K562 (cell line): Measurements from ENCODE around the gene PITPNC1. TPM values are rescaled to one million over a fixed set of nuclear protein-coding genes. Genes with fewer than 3 reads are reported as not detected.

ENCODE experiments used
- ATAC-seq: fragments of 200-7000 bp; cut with Tn5 transposase; 3 replicates; pipeline ENCODE4 v1.9.1; 2020; ENCODE audit warnings: moderate library complexity
- BruUV-seq: library from RNA; stranded (reverse); fragments of 400-500 nt; replicated peaks from 2 replicates; lab custom pipeline; 2021; lab: Mats Ljungman, UMichigan
- CTCF ChIA-PET: fragments of 300-600 bp; formaldehyde crosslinking; extraction: SDS; loops from one replicate; lab custom pipeline; 2021; ENCODE audit warnings: low intra/inter-chr PET ratio; lab: Yijun Ruan, JAX
- POLR2A ChIA-PET: fragments of 300-600, 350-650 bp; sonication (Branson Sonifier 250); formaldehyde crosslinking; extraction: SDS; loops from one replicate; lab custom pipeline; 2021; ENCODE audit warnings: antibody characterized with exemption, inconsistent platforms; lab: Yijun Ruan, JAX
- DNase-seq, 4 experiments: peaks; one replicate each; pipeline versions ENCODE4 v3.0.0 to v3.0.0-alpha.2; 2011 to 2018; ENCODE audit warnings: low spot score in 3 of 4, mixed read lengths in 3 of 4; ENCODE audit errors: extremely low read depth in 1 of 4
- FAIRE-seq: peaks from 2 replicates; lab custom pipeline; 2011; peaks lifted over from hg19 to GRCh38; lab: Jason Lieb, UNC
- H2AFZ ChIP-seq: 2 replicates; pipeline ENCODE4 v1.6.0; 2011; ENCODE audit warnings: low read depth, low read length, control low read depth, inconsistent platforms
- H3K27ac ChIP-seq: fragments of 200-600 bp; 3 replicates; pipeline ENCODE4 v1.8.0; 2011; ENCODE audit warnings: low read depth, mild to moderate bottlenecking, control low read depth, inconsistent platforms, low read length, moderate library complexity, mixed read lengths; ENCODE audit errors: extremely low read depth
- H3K27me3 ChIP-seq, 2 experiments: fragments of 300-600 bp in 1 of 2; 2 replicates in 1 of 2; 3 replicates in 1 of 2; pipeline versions ENCODE4 v1.6.0 to v1.8.0; 2011; ENCODE audit warnings: inconsistent platforms in 2 of 2, low read length in 2 of 2, mild to moderate bottlenecking in 1 of 2, mixed read lengths in 1 of 2, moderate library complexity in 1 of 2; ENCODE audit not compliant: control insufficient read depth in 2 of 2, insufficient read depth in 2 of 2
- H3K36me3 ChIP-seq: fragments of 300-600 bp; 3 replicates; pipeline ENCODE4 v1.8.0; 2011; ENCODE audit warnings: mild to moderate bottlenecking, low read length, inconsistent platforms; ENCODE audit not compliant: control insufficient read depth, insufficient read depth
- H3K4me1 ChIP-seq, 2 experiments: fragments of 200-600 bp in 1 of 2; replicated peaks in 1 of 2; 2 replicates in 1 of 2; 3 replicates in 1 of 2; pipeline versions ENCODE4 v1.5.1 to v1.8.0; 2011; ENCODE audit warnings: inconsistent platforms in 2 of 2, low read length in 2 of 2, mild to moderate bottlenecking in 1 of 2, mixed read lengths in 1 of 2, moderate library complexity in 1 of 2; ENCODE audit not compliant: control insufficient read depth in 2 of 2, insufficient read depth in 2 of 2
- H3K4me2 ChIP-seq: 2 replicates; pipeline ENCODE4 v1.6.1; 2011; ENCODE audit warnings: low read length, control low read depth, inconsistent platforms, mixed read lengths; ENCODE audit not compliant: insufficient read depth
- H3K4me3 ChIP-seq: fragments of 200-600 bp; sonication (generic), shearing (Covaris generic); 2 replicates; pipeline ENCODE4 v1.5.1; 2016; ENCODE audit warnings: control low read depth, inconsistent platforms
- H3K79me2 ChIP-seq: fragments of 200-600 bp; 3 replicates; pipeline ENCODE4 v1.8.0; 2011; ENCODE audit warnings: low read length, inconsistent platforms; ENCODE audit not compliant: control insufficient read depth, insufficient read depth
- H3K9ac ChIP-seq, 2 experiments: 2 replicates each; pipeline versions ENCODE4 v1.6.0 to v1.6.1; 2011; ENCODE audit warnings: low read depth in 2 of 2, low read length in 2 of 2, control low read depth in 1 of 2, inconsistent platforms in 1 of 2, mild to moderate bottlenecking in 1 of 2, mixed read lengths in 1 of 2; ENCODE audit not compliant: insufficient read depth in 1 of 2
- H3K9me1 ChIP-seq: one replicate; pipeline ENCODE4 v1.6.0; 2011; ENCODE audit warnings: inconsistent platforms, mild to moderate bottlenecking, low read length, moderate library complexity; ENCODE audit not compliant: control insufficient read depth, insufficient read depth
- H3K9me3 ChIP-seq: replicated peaks from 2 replicates; pipeline ENCODE4 v1.5.1; 2011; ENCODE audit warnings: low read depth, low read length, inconsistent platforms; ENCODE audit not compliant: control insufficient read depth, insufficient read depth
- H4K20me1 ChIP-seq: replicated peaks from 2 replicates; pipeline ENCODE4 v1.6.1; 2011; ENCODE audit warnings: low read length, inconsistent platforms, mixed read lengths; ENCODE audit not compliant: control insufficient read depth, insufficient read depth
- CEBPB ChIP-seq: fragments of 450-650 bp; IDR thresholded peaks from 2 replicates; pipeline ENCODE4 v1.6.1; 2016; ENCODE audit warnings: missing genetic modification characterization, missing compliant biosample characterization
- NCOR1 ChIP-seq: fragments of 450-650 bp; IDR thresholded peaks from 2 replicates; pipeline ENCODE4 v1.6.1; 2016; ENCODE audit warnings: mild to moderate bottlenecking, moderate library complexity
- OTX1 ChIP-seq: fragments of 450-650 bp; formaldehyde crosslinking; IDR thresholded peaks from 2 replicates; pipeline ENCODE4 v1.4.0; 2022; ENCODE audit warnings: mild to moderate bottlenecking
- PCBP1 ChIP-seq: fragments of 200-400 bp; formaldehyde crosslinking; IDR thresholded peaks from 2 replicates; pipeline ENCODE4 v1.6.1; 2018; ENCODE audit warnings: mild to moderate bottlenecking, low read depth, low read length; ENCODE audit not compliant: poor library complexity, severe bottlenecking
- RFX1 ChIP-seq: fragments of 450-650 bp; IDR thresholded peaks from 2 replicates; pipeline ENCODE4 v1.6.1; 2016; ENCODE audit warnings: mild to moderate bottlenecking, moderate library complexity
- SMARCB1 ChIP-seq: IDR thresholded peaks from 2 replicates; pipeline ENCODE4 v1.6.1; 2011; ENCODE audit warnings: improper control_type of control experiment, low read depth; ENCODE audit not compliant: insufficient read length
- ZNF431 ChIP-seq: sonication (generic); formaldehyde crosslinking; IDR thresholded peaks from 2 replicates; pipeline ENCODE4 v1.8.0; 2022; ENCODE audit warnings: mild to moderate bottlenecking, missing genetic modification reagents
- WGBS: fragments of 100-300 bp; shearing (Covaris generic); methylation state at CpG from one replicate; pipeline ENCODE4 v1.1.6; 2016; ENCODE audit warnings: low coverage, mixed read lengths; ENCODE audit not compliant: insufficient coverage; ENCODE audit errors: missing lambda C conversion rate; 5-methylcytosine and 5-hydroxymethylcytosine counted together
- in situ Hi-C: fragments of 300-500 bp; cut with MboI; formaldehyde crosslinking; loops from 4 replicates; pipeline ENCODE4 v1.15.0; 2018; ENCODE audit warnings: inconsistent platforms, mixed read lengths
- intact Hi-C: fragments of 100-400 bp; cut with micrococcal nuclease; formaldehyde crosslinking; loops from 2 replicates; pipeline ENCODE4 v1.14.2; 2022
- polyA plus RNA-seq, 8 experiments: library from polyadenylated mRNA; depleted of rRNA in 4 of 8; stranded (reverse) in 5 of 8; unstranded in 3 of 8; fragments of >200 nt; fragmentation: Nextera tagmentation in 2 of 8; fragmentation: Illumina TruSeq in 1 of 8; extraction: Ambion mirVana in 2 of 8; extraction: Trizol in 1 of 8; gene quantifications; 2 replicates each; pipeline versions ENCODE4 v1.2.1 to v1.2.3, GENCODE V29; 2011 to 2014; ENCODE audit warnings: inconsistent platforms in 1 of 8, missing spikeins in 1 of 8
- total RNA-seq, 7 experiments: library from RNA; depleted of rRNA in 6 of 7; stranded (reverse); fragments of >200 nt in 6 of 7; fragmentation: Illumina TruSeq in 2 of 7; extraction: Trizol in 2 of 7; gene quantifications; 2 replicates each; pipeline versions ENCODE4 v1.2.1 to v1.2.3, GENCODE V29; 2011 to 2021; ENCODE audit warnings: low replicate concordance in 1 of 7
- TF ChIP-seq, protein P1 (sequence below): IDR thresholded peaks from 3 replicates; pipeline ENCODE4 v1.6.1; 2011; ENCODE audit warnings: borderline replicate concordance, mild to moderate bottlenecking, moderate library complexity; ENCODE audit not compliant: insufficient read length; ENCODE audit errors: extremely low read depth
- TF ChIP-seq, protein P2 (sequence below): sonication (generic); formaldehyde crosslinking; IDR thresholded peaks from 2 replicates; pipeline ENCODE4 v1.8.0; 2023; ENCODE audit warnings: mild to moderate bottlenecking, missing genetic modification reagents
- TF ChIP-seq, protein P3 (sequence below): fragments of 250-450 bp; sonication (Bioruptor Pico); IDR thresholded peaks from 2 replicates; pipeline ENCODE4 v1.8.0; 2021; ENCODE audit warnings: mild to moderate bottlenecking, moderate library complexity

The PITPNC1 gene
- total and polyA plus RNA-seq, 9 of the 15 experiments (the other 6 are each of a cell fraction or from before 2014, with no cell fraction given): 0.11 to 1.1 (median 0.65) TPM

DNA sequence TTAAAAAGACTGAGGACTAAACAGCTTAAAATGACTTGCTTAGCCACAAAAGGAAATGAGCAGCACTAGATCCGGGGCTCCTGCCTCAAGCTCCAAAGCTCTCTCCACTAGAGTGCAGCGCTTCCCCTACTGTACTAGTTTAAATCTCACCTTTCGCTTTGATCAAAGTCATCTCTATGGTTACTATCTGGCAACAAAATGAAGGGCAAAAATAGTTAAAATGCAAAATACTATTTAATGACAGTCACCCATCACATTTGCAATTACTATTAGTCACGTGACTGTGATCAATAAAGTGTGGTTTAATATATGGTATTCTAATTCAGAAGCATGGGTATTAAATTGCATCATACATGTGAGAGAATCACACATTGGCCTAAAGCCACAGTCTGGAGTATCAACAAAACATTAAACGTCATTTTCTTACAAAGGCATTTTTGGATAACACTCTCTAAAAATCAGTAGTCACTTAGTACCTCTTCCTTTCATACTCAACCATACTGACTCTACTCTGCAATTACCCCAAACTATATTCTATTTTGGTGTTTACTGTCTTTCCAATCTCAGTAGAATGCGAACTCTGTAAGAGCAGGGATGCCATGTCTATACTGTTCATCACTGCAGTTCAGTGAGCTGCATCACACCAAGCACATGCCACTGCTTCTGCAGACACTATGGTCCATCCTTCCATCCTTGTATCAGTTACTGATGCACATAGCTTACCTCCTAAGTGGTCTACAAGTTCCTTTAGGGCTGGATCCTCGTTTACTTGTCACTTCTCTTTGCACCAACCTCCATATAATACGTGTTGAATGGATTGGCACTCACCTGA is 16.9 kb upstream of the PITPNC1 start:
- FAIRE-seq: no peak
- Histone ChIP-seq H3K36me3 (peaks cover 90% of the 10 kb centered on the region), H4K20me1 (peaks cover 36% of the 10 kb centered on the region), H3K4me3 (no peak overlapping the region), H3K27me3 (no peaks in the 10 kb centered on the region), H3K9me3 (no peaks in the 10 kb centered on the region), H2AFZ (no peak overlapping the region), H3K4me2 (no peak overlapping the region), H3K9me1 (peaks cover 4% of the 10 kb centered on the region), H3K9ac (no peak overlapping the region), H3K4me1 (peaks cover 8 to 13% of the 10 kb centered on the region in 2 experiments; a peak in 3 of 5 replicates), H3K79me2 (peaks cover 93% of the 10 kb centered on the region), H3K27ac (no peak overlapping the region; the same call in 2 of the 3 replicates)
- peak; percentile 86 for ATAC-seq
- 71% methylated on average over 8 of the region's 8 CpGs for WGBS
- BruUV-seq: no TSS peak
- intact Hi-C loops (no loop called here), in situ Hi-C loops (no loop called here)
- POLR2A ChIA-PET: interaction anchor here (0.5 to 1.6 kb wide), 5 partner anchors 8 to 54 kb away, joined by 3 to 6 read pairs (median 4); no protein-coding TSS in a partner anchor
- DNase-seq: peak; percentile 39 to 58 (median 48)
- CTCF ChIA-PET: no interaction called here
- 0 out of 2 replicates have a peak, but pooled peaks have one; percentile 16 for TF ChIP-seq CEBPB (tag)
- TF ChIP-seq, protein P1, sequence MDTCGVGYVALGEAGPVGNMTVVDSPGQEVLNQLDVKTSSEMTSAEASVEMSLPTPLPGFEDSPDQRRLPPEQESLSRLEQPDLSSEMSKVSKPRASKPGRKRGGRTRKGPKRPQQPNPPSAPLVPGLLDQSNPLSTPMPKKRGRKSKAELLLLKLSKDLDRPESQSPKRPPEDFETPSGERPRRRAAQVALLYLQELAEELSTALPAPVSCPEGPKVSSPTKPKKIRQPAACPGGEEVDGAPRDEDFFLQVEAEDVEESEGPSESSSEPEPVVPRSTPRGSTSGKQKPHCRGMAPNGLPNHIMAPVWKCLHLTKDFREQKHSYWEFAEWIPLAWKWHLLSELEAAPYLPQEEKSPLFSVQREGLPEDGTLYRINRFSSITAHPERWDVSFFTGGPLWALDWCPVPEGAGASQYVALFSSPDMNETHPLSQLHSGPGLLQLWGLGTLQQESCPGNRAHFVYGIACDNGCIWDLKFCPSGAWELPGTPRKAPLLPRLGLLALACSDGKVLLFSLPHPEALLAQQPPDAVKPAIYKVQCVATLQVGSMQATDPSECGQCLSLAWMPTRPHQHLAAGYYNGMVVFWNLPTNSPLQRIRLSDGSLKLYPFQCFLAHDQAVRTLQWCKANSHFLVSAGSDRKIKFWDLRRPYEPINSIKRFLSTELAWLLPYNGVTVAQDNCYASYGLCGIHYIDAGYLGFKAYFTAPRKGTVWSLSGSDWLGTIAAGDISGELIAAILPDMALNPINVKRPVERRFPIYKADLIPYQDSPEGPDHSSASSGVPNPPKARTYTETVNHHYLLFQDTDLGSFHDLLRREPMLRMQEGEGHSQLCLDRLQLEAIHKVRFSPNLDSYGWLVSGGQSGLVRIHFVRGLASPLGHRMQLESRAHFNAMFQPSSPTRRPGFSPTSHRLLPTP: no peak
- no peak for TF ChIP-seq PCBP1
- TF ChIP-seq, protein P2, sequence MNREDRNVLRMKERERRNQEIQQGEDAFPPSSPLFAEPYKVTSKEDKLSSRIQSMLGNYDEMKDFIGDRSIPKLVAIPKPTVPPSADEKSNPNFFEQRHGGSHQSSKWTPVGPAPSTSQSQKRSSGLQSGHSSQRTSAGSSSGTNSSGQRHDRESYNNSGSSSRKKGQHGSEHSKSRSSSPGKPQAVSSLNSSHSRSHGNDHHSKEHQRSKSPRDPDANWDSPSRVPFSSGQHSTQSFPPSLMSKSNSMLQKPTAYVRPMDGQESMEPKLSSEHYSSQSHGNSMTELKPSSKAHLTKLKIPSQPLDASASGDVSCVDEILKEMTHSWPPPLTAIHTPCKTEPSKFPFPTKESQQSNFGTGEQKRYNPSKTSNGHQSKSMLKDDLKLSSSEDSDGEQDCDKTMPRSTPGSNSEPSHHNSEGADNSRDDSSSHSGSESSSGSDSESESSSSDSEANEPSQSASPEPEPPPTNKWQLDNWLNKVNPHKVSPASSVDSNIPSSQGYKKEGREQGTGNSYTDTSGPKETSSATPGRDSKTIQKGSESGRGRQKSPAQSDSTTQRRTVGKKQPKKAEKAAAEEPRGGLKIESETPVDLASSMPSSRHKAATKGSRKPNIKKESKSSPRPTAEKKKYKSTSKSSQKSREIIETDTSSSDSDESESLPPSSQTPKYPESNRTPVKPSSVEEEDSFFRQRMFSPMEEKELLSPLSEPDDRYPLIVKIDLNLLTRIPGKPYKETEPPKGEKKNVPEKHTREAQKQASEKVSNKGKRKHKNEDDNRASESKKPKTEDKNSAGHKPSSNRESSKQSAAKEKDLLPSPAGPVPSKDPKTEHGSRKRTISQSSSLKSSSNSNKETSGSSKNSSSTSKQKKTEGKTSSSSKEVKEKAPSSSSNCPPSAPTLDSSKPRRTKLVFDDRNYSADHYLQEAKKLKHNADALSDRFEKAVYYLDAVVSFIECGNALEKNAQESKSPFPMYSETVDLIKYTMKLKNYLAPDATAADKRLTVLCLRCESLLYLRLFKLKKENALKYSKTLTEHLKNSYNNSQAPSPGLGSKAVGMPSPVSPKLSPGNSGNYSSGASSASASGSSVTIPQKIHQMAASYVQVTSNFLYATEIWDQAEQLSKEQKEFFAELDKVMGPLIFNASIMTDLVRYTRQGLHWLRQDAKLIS (CRISPR knock-in tag): no peak
- no peak for TF ChIP-seq NCOR1
- TF ChIP-seq RFX1: peak; percentile 76
- no peak for TF ChIP-seq OTX1
- TF ChIP-seq ZNF431: no peak
- TF ChIP-seq, protein P3, sequence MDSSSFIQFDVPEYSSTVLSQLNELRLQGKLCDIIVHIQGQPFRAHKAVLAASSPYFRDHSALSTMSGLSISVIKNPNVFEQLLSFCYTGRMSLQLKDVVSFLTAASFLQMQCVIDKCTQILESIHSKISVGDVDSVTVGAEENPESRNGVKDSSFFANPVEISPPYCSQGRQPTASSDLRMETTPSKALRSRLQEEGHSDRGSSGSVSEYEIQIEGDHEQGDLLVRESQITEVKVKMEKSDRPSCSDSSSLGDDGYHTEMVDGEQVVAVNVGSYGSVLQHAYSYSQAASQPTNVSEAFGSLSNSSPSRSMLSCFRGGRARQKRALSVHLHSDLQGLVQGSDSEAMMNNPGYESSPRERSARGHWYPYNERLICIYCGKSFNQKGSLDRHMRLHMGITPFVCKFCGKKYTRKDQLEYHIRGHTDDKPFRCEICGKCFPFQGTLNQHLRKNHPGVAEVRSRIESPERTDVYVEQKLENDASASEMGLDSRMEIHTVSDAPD: no peak
- no peak for TF ChIP-seq SMARCB1
